GM18505 (cell line): Measurements from ENCODE around the gene CHRNE.

Source experiments
- ATAC-seq: cut with Tn5 transposase; IDR thresholded peaks from one replicate; pipeline ENCODE4 v1.9.1; 2021; ENCODE audit not compliant: unreplicated experiment
- POLR2A ChIP-seq: IDR thresholded peaks from 4 replicates; pipeline ENCODE4 v1.6.1; 2011; ENCODE audit warnings: borderline replicate concordance; ENCODE audit not compliant: insufficient read depth, insufficient read length; ENCODE audit errors: extremely low read depth

CHRNE gene

DNA sequence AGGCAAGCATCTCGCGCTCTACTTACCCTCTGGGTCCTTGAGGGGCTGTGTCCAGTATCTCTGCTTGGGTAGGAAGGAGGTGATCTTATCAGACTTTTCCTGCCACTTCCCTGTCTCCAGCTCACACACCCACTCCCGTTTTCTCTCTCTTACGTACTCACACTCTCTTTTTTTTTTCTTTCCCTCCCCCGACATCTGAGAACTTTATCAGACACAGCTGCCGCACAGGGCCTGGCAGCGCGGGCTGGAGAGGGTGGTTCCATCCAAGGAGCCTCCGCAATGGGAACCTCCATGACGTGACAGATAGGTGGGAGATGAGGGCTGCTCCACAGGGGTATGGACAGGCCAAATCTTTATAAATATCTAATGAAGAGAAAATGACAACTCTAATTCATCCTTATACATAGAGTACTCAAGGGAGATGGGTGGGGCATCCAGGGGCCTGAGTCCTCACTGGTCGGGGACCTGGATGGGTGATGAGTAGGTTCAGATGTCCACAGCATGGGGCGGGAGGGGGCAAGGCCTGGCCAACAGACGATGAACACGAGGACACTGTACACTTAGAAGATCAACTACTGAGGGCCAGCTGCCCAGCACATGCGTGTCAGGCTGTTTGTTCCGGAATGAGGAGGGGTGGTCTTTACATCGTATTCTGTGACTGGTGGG is 46.5 kb downstream of the CHRNE start:
- ATAC-seq: no peak
- TF ChIP-seq POLR2A: no peak

GRCh38 chr17:4854111-4854681 is 48.7 kb downstream of the CHRNE start:
- no peak for ATAC-seq
- no peak for TF ChIP-seq POLR2A

GRCh38 chr17:4853208-4853671 is 49.7 kb downstream of the CHRNE start:
- no peak for TF ChIP-seq POLR2A
- no peak for ATAC-seq

DNA sequence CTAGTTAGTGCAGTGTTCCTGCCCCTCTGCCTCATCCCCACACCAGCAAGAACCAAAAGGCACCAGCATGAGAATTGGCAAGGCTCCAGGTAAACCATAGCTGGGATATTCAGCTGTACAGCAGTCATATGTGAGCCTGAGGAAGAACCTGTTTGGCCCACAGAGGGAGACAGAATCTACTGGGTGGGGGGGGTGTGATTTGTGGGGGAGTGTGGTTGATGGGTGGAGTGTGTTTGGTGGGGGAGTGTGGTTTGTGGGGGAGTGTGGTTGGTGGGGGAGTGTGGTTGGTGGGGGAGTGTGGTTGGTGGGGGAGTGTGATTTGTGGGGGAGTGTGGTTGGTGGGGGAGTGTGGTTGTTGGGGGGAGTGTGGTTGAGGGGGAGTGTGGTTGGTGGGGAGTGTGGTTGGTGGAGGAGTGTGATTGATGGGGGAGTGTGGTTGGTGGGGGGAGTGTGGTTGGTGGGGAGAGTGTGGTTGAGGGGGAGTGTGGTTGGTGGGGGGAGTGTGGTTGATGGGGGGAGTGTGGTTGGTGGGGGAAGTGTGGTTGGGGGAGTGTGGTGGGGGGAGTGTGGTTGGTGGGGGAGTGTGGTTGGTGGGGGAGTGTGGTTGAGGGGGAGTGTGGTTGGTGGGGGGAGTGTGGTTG is 50.2 kb downstream of the CHRNE start:
- no peak for ATAC-seq
- no peak for TF ChIP-seq POLR2A

DNA sequence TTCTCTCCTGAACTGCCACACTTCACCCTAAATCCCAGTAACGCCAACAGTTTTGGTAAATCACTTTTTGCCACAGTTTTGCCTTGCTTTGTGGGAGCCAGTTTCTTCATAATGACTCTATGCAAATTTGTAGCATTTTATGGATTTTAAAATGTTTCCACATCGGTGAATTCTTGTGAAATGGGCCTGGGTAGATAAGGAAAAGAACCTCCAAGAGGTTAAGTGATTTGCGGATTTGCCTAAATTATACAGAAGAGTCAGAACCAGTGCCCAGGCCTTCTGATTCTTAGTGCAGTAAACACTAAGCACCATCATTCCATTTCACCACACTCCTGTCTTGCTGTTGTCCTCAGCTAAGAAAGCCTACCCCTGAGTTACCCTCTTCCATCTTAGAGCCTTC is 51.8 kb downstream of the CHRNE start:
- no peak for ATAC-seq
- no peak for TF ChIP-seq POLR2A

- no peak for TF ChIP-seq POLR2A
Observed at GRCh38 chr17:4850246-4850645, 52.7 kb downstream of the CHRNE start.

GRCh38 chr17:4849011-4849536 is 53.8 kb downstream of the CHRNE start:
- no peak for TF ChIP-seq POLR2A
- ATAC-seq: no peak

More at GRCh38 chr17:4850246-4850645, 52.7 kb downstream of the CHRNE start:
- ATAC-seq: no peak
